Fibroblast of pulmonary artery (primary cell): ENCODE measurements around the gene C22orf15.

ENCODE experiments used
- DNase-seq: peaks from one replicate; pipeline ENCODE4 v3.0.0-alpha.2; 2010; ENCODE audit warnings: low read depth
- H3K4me3 ChIP-seq: replicated peaks from 2 replicates; pipeline ENCODE4 v1.5.1; 2011; ENCODE audit warnings: low read depth, mild to moderate bottlenecking, control low read depth, low read length, moderate library complexity
- CTCF ChIP-seq: IDR thresholded peaks from 2 replicates; pipeline ENCODE4 v1.5.1; 2011; ENCODE audit warnings: mild to moderate bottlenecking, control low read depth, low read length, inconsistent platforms; ENCODE audit errors: missing control alignments

Gene C22orf15

DNA sequence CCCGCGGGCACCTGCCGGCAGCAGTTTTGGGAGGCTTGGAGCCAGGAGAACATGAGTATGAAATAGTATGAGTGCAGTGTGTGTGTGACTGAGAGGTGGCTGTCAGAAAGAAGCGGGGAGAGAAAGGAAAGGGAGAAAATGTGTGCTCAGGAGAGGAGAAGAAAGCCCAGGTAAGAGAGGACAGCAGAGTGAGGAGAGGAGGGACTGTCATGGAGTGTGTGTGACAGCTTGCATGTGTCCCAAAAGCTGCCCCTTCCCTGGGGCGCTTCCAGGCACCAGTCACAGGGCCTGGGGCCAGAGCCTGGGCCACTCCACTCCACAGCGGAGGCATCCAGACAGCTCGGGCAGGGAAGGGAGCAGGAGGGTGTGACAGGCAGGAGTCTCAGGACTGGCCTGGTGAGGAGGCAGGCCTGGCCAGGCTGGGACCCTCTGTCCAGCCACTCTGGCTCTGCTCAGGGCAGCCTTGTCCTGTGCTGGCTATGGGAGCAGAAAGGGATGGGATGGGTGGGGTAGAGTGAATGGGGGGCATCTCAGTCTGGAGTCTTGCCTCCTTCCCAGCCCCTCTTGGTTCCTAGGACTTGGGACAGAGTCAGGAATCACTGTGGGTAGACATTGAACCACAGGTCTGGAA, 10.8 kb downstream of the C22orf15 start:
- TF ChIP-seq CTCF = no peak
- no peak overlapping the region for H3K4me3 ChIP-seq
- no peak for DNase-seq

DNA sequence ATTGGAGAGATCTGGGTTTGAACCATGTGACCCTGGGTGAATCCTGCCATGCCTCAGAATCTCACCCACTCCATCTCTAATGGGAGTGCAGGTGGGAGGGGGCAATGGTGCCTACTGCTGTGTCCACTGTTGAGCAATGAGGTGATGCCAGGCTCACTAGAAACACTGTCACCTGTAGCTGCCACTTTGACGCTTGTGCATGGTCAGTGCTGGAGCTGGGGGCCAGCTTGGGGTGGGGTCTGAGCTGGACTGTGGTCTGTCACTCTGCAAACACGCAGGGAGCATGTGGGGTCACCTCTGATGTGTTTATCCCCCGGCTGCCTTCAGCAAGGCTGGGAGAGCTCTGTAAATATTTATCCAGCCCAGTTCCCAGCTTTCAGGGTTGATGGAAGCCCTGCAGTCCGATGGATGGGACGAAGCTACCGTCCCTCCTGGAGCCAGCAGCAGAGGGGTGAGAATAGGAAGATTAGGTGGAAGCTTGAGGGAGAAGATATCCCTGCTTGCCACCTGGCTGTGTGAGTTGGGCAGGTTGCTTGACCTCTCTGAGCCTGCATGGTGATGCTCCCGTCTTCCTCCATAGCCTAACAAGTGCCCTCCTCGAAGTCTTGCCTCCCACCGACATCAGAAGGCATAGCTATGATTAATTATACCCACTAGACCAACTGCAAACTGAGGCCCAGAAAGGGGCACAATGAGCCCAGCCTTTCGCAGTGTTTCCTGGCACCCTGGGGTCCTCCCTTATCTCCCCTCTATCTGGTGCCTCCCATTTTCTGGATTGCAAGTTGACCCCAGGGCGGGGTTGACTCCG, 11.5 kb downstream of the C22orf15 start:
- H3K4me3 ChIP-seq = no peak overlapping the region
- TF ChIP-seq CTCF = no peak
- DNase-seq = no peak

- DNase-seq = peak; percentile 41
- H3K4me3 ChIP-seq = no peak overlapping the region
- TF ChIP-seq CTCF = no peak
These were observed 12.2 kb downstream of the C22orf15 start for GRCh38 chr22:23774922-23775436.

- no peak for DNase-seq
These were observed 13.1 kb downstream of the C22orf15 start for GRCh38 chr22:23775779-23776375.

GRCh38 chr22:23777776-23778576, 15.2 kb downstream of the C22orf15 start:
- no peak overlapping the region for H3K4me3 ChIP-seq
- no peak for TF ChIP-seq CTCF
- no peak for DNase-seq

More at GRCh38 chr22:23775779-23776375, 13.1 kb downstream of the C22orf15 start:
- no peak overlapping the region for H3K4me3 ChIP-seq
- no peak for TF ChIP-seq CTCF

GRCh38 chr22:23778577-23778900, 15.7 kb downstream of the C22orf15 start:
- TF ChIP-seq CTCF = no peak
- no peak for DNase-seq
- H3K4me3 ChIP-seq = no peak overlapping the region
